Esophagus (tissue), 2 donors: ENCODE data around the gene STAMBP. TPM values are rescaled to one million over a fixed set of nuclear protein-coding genes. Genes with fewer than 3 reads are reported as not detected.

ENCODE experiments used
- H3K27ac ChIP-seq, 2 donors: one replicate each; pipeline ENCODE4 v1.5.1; 2013; ENCODE audit warnings: low read depth in 2 of 2, mild to moderate bottlenecking in 2 of 2, inconsistent platforms in 1 of 2, low read length in 1 of 2, moderate library complexity in 1 of 2
- H3K27me3 ChIP-seq, 2 donors: one replicate each; pipeline ENCODE4 v1.6.1; 2013; ENCODE audit warnings: low read length in 2 of 2, control low read depth in 1 of 2, mild to moderate bottlenecking in 1 of 2; ENCODE audit not compliant: insufficient read depth in 2 of 2, control insufficient read depth in 1 of 2
- H3K36me3 ChIP-seq, 2 donors: one replicate each; pipeline ENCODE4 v1.6.1; 2013; ENCODE audit warnings: low read length in 1 of 2; ENCODE audit not compliant: control insufficient read depth in 2 of 2, insufficient read depth in 2 of 2
- H3K4me1 ChIP-seq, 2 donors: one replicate each; pipeline ENCODE4 v1.6.1; 2013; ENCODE audit warnings: low read length in 1 of 2; ENCODE audit not compliant: control insufficient read depth in 2 of 2, insufficient read depth in 2 of 2
- H3K4me3 ChIP-seq, 2 donors: one replicate each; pipeline ENCODE4 v1.5.1; 2013; ENCODE audit warnings: low read length in 2 of 2, mild to moderate bottlenecking in 2 of 2, low read depth in 1 of 2, moderate library complexity in 1 of 2
- H3K9me3 ChIP-seq, 2 donors: one replicate each; pipeline ENCODE4 v1.6.1; 2013; ENCODE audit warnings: mild to moderate bottlenecking in 2 of 2, low read depth in 1 of 2, low read length in 1 of 2, moderate library complexity in 1 of 2; ENCODE audit not compliant: control insufficient read depth in 2 of 2, insufficient read depth in 1 of 2
- WGBS, 2 donors: extraction: QIAGEN DNeasy Blood & Tissue Kit; methylation state at CpG; one replicate each; pipeline ENCODE4 v1.1.7; 2013; 5-methylcytosine and 5-hydroxymethylcytosine counted together
- polyA plus RNA-seq, 2 donors: library from polyadenylated mRNA; stranded (reverse); fragments of 200-250 nt; gene quantifications; one replicate each; pipeline ENCODE4 v1.2.3, GENCODE V29; 2013
- donor health status: healthy with polysubstance abuse.
- donor health status: Bipolar disorder and iron deficiency.

STAMBP gene
- polyA plus RNA-seq, 2 donors: 26.0 to 31.3 TPM

GRCh38 chr2:73919596-73920228 is 91.0 kb downstream of the STAMBP start:
- Histone ChIP-seq H3K4me3 (no peak overlapping the region), H3K36me3 (peaks cover 3% of the 10 kb centered on the region in 2 donors), H3K4me1 (no peaks in the 10 kb centered on the region), H3K27me3 (no peaks in the 10 kb centered on the region), H3K27ac (no peak overlapping the region), H3K9me3 (no peaks in the 10 kb centered on the region)
- WGBS, 2 donors: 81 to 83% methylated on average over 7 of the region's 7 CpGs

GRCh38 chr2:73920577-73921545 is 92.1 kb downstream of the STAMBP start:
- Histone ChIP-seq H3K27me3 (no peaks in the 10 kb centered on the region), H3K27ac (no peak overlapping the region), H3K4me3 (no peak overlapping the region), H3K4me1 (no peaks in the 10 kb centered on the region), H3K9me3 (no peaks in the 10 kb centered on the region), H3K36me3 (peaks cover 3% of the 10 kb centered on the region in 2 donors)
- WGBS, 2 donors: 53 to 63% methylated on average over 12 of the region's 12 CpGs

- Histone ChIP-seq H3K36me3 (peaks cover under 1 to 3% of the 10 kb centered on the region in 2 donors), H3K4me1 (no peaks in the 10 kb centered on the region), H3K9me3 (no peaks in the 10 kb centered on the region), H3K27me3 (no peaks in the 10 kb centered on the region), H3K27ac (no peak overlapping the region), H3K4me3 (no peak overlapping the region)
- WGBS, 2 donors: 81 to 83% methylated on average over 9 of the region's 9 CpGs
Observed at GRCh38 chr2:73921581-73921980, 92.8 kb downstream of the STAMBP start.

GRCh38 chr2:73922681-73923080 is 93.9 kb downstream of the STAMBP start:
- 50 to 55% methylated on average over 5 of the region's 5 CpGs for WGBS, 2 donors
- no peak overlapping the region for H3K27ac ChIP-seq
- H3K4me1 ChIP-seq: no peaks in the 10 kb centered on the region
- H3K4me3 ChIP-seq: no peak overlapping the region
- peaks cover 0 to 3% of the 10 kb centered on the region in 2 donors for H3K36me3 ChIP-seq
- H3K9me3 ChIP-seq: no peaks in the 10 kb centered on the region
- no peaks in the 10 kb centered on the region for H3K27me3 ChIP-seq

Other genes with a start within 250 kb of the STAMBP start
- gene NAT8, start 186.5 kb upstream of the STAMBP start, polyA plus RNA-seq: not detected
- 10 to 100 TPM; 47.5 to 47.6 TPM for gene TPRKB, start 91.6 kb upstream of the STAMBP start, polyA plus RNA-seq
- gene DUSP11, start 48.9 kb upstream of the STAMBP start, polyA plus RNA-seq: 10 to 100 TPM; 25.5 to 27.0 TPM
- gene C2orf78, start 44.8 kb upstream of the STAMBP start, polyA plus RNA-seq: not detected
- 100 to 1,000 TPM; 343 to 660 TPM for gene ACTG2, start 64.0 kb downstream of the STAMBP start, polyA plus RNA-seq
- 10 to 100 TPM; 42.8 to 45.6 TPM for gene DGUOK, start 97.9 kb downstream of the STAMBP start, polyA plus RNA-seq
- gene TET3, start 155.9 kb downstream of the STAMBP start, polyA plus RNA-seq: 1 to 10 TPM; 4.5 to 6.7 TPM